Testis (tissue), 3 donors: Measurements from ENCODE around the gene CUL5. TPM values are rescaled to one million over a fixed set of nuclear protein-coding genes. Genes with fewer than 3 reads are reported as not detected.

Experiments
- DNase-seq: peaks from one replicate; pipeline ENCODE4 v3.0.0-alpha.2; 2019
- H3K27ac ChIP-seq, 2 donors: fragments of 200-600 bp; sonication (generic); one replicate each; pipeline ENCODE4 v1.5.1; 2019
- H3K27me3 ChIP-seq: fragments of 200-600 bp; sonication (generic); one replicate; pipeline ENCODE4 v1.5.1; 2019
- H3K36me3 ChIP-seq: fragments of 200-600 bp; sonication (generic); one replicate; pipeline ENCODE4 v1.5.1; 2017; ENCODE audit warnings: low read depth; ENCODE audit errors: missing control alignments
- H3K4me1 ChIP-seq: fragments of 200-600 bp; sonication (generic); one replicate; pipeline ENCODE4 v1.5.1; 2019
- H3K4me3 ChIP-seq, 2 donors: fragments of 200-600 bp; sonication (generic); one replicate each; pipeline ENCODE4 v1.5.1; 2017 to 2019
- H3K9me3 ChIP-seq: fragments of 200-600 bp; sonication (generic); one replicate; pipeline ENCODE4 v1.5.1; 2017
- CTCF ChIP-seq, 3 experiments: fragments of 450-650 bp in 2 of 3; fragments of 200-600 bp in 1 of 3; sonication (generic) in 1 of 3; IDR thresholded peaks; one replicate each; pipeline ENCODE4 v1.5.1; 2016 to 2019; ENCODE audit warnings: antibody characterized with exemption in 3 of 3, mild to moderate bottlenecking in 2 of 3, moderate library complexity in 1 of 3
- POLR2A ChIP-seq: fragments of 450-650 bp; IDR thresholded peaks from one replicate; pipeline ENCODE4 v1.6.1; 2017; ENCODE audit warnings: antibody characterized with exemption, mild to moderate bottlenecking, moderate library complexity
- WGBS, 2 donors: methylation state at CpG; one replicate each; pipeline ENCODE4 v1.1.5; 2018; 5-methylcytosine and 5-hydroxymethylcytosine counted together
- intact Hi-C: fragments of 100-400 bp; cut with DNase I; formaldehyde crosslinking; loops from one replicate; pipeline ENCODE4 v1.15.1; 2023; ENCODE audit warnings: low total_unique reads
- polyA plus RNA-seq: library from polyadenylated mRNA; stranded (reverse); fragments of 350-450 nt; fragmentation: Illumina TruSeq; extraction: RNeasy Lipid Tissue Mini Kit (QIAGEN cat#74804); gene quantifications from one replicate; pipeline ENCODE4 v1.2.3, GENCODE V29; 2014; ENCODE audit warnings: low read depth, low replicate concordance; ENCODE audit not compliant: insufficient read depth
- total RNA-seq, 2 donors: library from RNA; depleted of rRNA; stranded (reverse); fragments of >200 nt; gene quantifications; one replicate each; pipeline ENCODE4 v1.2.3, GENCODE V29; 2016

The CUL5 gene
- total and polyA plus RNA-seq, 3 donors from 2014 or later, result 9.5 to 34.6 (median 31.2) TPM

GRCh38 chr11:107996006-107996776 is 12.5 kb upstream of the CUL5 start:
- no peaks in the 10 kb centered on the region for H3K27me3 ChIP-seq
- H3K27ac ChIP-seq, result no peak overlapping the region
- H3K4me3 ChIP-seq, result no peak overlapping the region
- no peaks in the 10 kb centered on the region for H3K4me1 ChIP-seq
- TF ChIP-seq POLR2A (no peak), CTCF (IDR thresholded peaks at IDR 0.05) (no peak)
- 52 to 56% methylated on average over 5 of the region's 5 CpGs for WGBS, 2 donors
- no peak for DNase-seq
- intact Hi-C loops, result no loop called here
- no peaks in the 10 kb centered on the region for H3K9me3 ChIP-seq
- H3K36me3 ChIP-seq, result no peaks in the 10 kb centered on the region

- Histone ChIP-seq H3K9me3 (no peaks in the 10 kb centered on the region), H3K36me3 (no peaks in the 10 kb centered on the region), H3K27ac (no peak overlapping the region), H3K27me3 (no peaks in the 10 kb centered on the region), H3K4me3 (no peak overlapping the region), H3K4me1 (no peaks in the 10 kb centered on the region)
- no peak for DNase-seq
- intact Hi-C loops, result no loop called here
- WGBS, 2 donors, result 90 to 96% methylated on average over 6 of the region's 6 CpGs
- no peak for TF ChIP-seq CTCF (IDR thresholded peaks at IDR 0.05)
- TF ChIP-seq POLR2A, result no peak
These were observed 9.9 kb upstream of the CUL5 start for GRCh38 chr11:107998761-107999160.

- 38 to 59% methylated on average over 5 to 6 of the region's 6 CpGs for WGBS, 2 donors
- Histone ChIP-seq H3K4me1 (no peaks in the 10 kb centered on the region), H3K9me3 (no peaks in the 10 kb centered on the region), H3K27me3 (no peaks in the 10 kb centered on the region), H3K4me3 (no peak overlapping the region), H3K36me3 (no peaks in the 10 kb centered on the region), H3K27ac (no peak overlapping the region)
- DNase-seq, result no peak
- intact Hi-C loops, result no loop called here
- TF ChIP-seq CTCF (IDR thresholded peaks at IDR 0.05) (no peak), POLR2A (no peak)
These were observed 8.8 kb upstream of the CUL5 start for GRCh38 chr11:107999759-108000455.

GRCh38 chr11:108002476-108002875 is 6.2 kb upstream of the CUL5 start:
- WGBS, 2 donors, result 92 to 94% methylated on average over 3 of the region's 3 CpGs

More at GRCh38 chr11:108002476-108002875, 6.2 kb upstream of the CUL5 start:
- intact Hi-C loops, result no loop called here
- no peaks in the 10 kb centered on the region for H3K36me3 ChIP-seq
- H3K9me3 ChIP-seq, result no peaks in the 10 kb centered on the region
- H3K27ac ChIP-seq, result no peak overlapping the region
- no peaks in the 10 kb centered on the region for H3K27me3 ChIP-seq
- no peak for DNase-seq
- no peak for TF ChIP-seq CTCF (IDR thresholded peaks at IDR 0.05)
- no peak for TF ChIP-seq POLR2A
- no peak overlapping the region for H3K4me3 ChIP-seq
- no peaks in the 10 kb centered on the region for H3K4me1 ChIP-seq
